ENCODE data around the gene ZDHHC8. TPM values are rescaled to one million over a fixed set of nuclear protein-coding genes. Genes with fewer than 3 reads are reported as not detected.

ZDHHC8 gene
- total RNA-seq, 1 donor from 2014 or later: 108 TPM

DNA sequence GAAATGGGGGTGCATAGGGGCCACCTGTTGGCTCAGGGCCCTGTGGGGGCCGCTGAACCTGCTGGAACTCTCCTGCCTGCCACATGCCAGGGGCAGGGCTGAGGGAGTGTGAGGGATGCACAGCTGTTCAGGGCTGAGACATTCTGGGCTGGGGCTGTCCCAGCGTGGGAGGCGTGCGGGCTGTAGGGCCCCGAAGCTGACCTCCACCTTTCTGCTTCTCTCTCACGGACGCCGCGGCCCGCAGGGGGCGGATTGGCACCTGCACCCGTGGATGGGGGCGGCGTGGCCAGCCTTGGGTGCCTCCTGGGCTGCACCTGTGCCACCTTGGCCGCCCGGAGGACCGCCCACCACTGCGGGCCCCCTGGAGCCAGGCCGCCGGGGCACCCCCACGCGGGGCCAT is 15.2 kb downstream of the ZDHHC8 start:
- no peaks in the 10 kb centered on the region for H3K9me3 Mint-ChIP-seq (ENCODE audit: unreplicated experiment)
- peaks cover 2% of the 10 kb centered on the region for H3K36me3 Mint-ChIP-seq (ENCODE audit: unreplicated experiment)
- no peak overlapping the region for H3K4me3 Mint-ChIP-seq (ENCODE audit: unreplicated experiment)
- no peak overlapping the region for H3K27ac Mint-ChIP-seq (ENCODE audit: unreplicated experiment)
- TF ChIP-seq, protein P1, sequence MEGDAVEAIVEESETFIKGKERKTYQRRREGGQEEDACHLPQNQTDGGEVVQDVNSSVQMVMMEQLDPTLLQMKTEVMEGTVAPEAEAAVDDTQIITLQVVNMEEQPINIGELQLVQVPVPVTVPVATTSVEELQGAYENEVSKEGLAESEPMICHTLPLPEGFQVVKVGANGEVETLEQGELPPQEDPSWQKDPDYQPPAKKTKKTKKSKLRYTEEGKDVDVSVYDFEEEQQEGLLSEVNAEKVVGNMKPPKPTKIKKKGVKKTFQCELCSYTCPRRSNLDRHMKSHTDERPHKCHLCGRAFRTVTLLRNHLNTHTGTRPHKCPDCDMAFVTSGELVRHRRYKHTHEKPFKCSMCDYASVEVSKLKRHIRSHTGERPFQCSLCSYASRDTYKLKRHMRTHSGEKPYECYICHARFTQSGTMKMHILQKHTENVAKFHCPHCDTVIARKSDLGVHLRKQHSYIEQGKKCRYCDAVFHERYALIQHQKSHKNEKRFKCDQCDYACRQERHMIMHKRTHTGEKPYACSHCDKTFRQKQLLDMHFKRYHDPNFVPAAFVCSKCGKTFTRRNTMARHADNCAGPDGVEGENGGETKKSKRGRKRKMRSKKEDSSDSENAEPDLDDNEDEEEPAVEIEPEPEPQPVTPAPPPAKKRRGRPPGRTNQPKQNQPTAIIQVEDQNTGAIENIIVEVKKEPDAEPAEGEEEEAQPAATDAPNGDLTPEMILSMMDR (IDR thresholded peaks at IDR 0.05): no peak
- H3K4me1 Mint-ChIP-seq (ENCODE audit: unreplicated experiment): peaks cover 4% of the 10 kb centered on the region
- no peak for DNase-seq (ENCODE audit: extremely low spot score, unreplicated experiment)
- no peaks in the 10 kb centered on the region for H3K27me3 Mint-ChIP-seq (ENCODE audit: unreplicated experiment)

DNA sequence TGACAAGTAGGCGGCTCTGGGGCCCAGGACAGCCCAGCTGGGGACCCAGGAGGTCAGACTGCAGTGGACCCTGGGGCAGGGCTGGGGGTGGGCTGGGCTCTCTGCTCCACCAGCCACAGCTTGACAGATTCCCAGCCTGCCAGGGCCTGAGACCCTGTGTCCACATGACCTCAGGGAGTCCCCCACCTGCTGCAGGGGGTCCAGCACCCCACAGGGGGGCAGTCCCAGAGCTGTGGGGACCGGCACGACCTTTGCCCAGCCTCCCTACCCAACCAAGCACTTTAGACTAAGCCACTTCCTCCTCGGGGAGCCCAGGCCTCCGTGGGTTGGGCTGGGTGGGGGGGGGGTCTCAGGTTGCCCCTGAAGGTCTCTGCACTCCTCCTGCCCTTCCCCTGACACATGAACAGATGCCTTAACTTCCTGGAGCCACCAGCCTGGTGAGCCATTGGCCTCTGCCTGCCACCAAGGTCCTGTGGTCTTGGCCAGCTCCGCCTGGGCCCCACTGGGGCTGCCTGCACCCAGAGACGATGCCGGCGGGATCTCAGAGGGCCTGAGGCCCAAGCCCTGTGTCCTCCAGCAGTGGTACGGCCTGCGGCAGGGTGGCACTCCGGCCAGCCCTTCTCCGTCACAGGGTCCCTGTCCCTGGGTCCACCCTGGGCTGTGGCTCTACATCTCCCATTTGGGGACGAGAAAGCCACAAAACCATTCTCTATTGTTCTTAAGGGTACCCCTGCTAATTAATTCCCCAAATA is 15.8 kb downstream of the ZDHHC8 start:
- Mint-ChIP-seq H3K4me3 (ENCODE audit: unreplicated experiment) (no peak overlapping the region), H3K36me3 (ENCODE audit: unreplicated experiment) (peaks cover 2% of the 10 kb centered on the region), H3K9me3 (ENCODE audit: unreplicated experiment) (no peaks in the 10 kb centered on the region), H3K4me1 (ENCODE audit: unreplicated experiment) (no peaks in the 10 kb centered on the region), H3K27me3 (ENCODE audit: unreplicated experiment) (no peaks in the 10 kb centered on the region), H3K27ac (ENCODE audit: unreplicated experiment) (no peak overlapping the region)
- DNase-seq (ENCODE audit: extremely low spot score, unreplicated experiment): no peak
- TF ChIP-seq, protein P1 (IDR thresholded peaks at IDR 0.05): no peak

DNA sequence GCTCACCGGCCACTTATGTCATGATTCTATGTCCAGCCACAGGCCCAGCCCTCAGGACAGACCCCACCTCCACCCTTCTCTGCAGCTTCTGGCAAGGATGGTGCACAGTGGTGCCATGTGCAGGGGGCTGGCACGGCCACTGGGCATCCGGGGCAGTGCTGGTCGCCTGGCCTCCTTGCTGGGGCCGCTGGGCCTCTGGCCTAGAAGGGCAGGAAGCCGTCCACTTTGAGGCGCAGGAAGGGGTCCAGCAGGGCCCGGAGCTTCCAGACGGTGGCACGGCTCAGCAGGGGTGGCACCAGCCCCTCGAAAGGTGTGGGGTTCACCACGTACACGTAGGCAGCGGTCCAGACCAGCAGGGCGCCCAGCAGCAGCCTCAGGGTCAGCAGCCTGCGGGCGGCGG is 16.8 kb downstream of the ZDHHC8 start:
- H3K4me1 Mint-ChIP-seq (ENCODE audit: unreplicated experiment): no peaks in the 10 kb centered on the region
- H3K27ac Mint-ChIP-seq (ENCODE audit: unreplicated experiment): no peak overlapping the region
- H3K4me3 Mint-ChIP-seq (ENCODE audit: unreplicated experiment): no peak overlapping the region
- no peaks in the 10 kb centered on the region for H3K9me3 Mint-ChIP-seq (ENCODE audit: unreplicated experiment)
- TF ChIP-seq, protein P1 (IDR thresholded peaks at IDR 0.05): no peak
- no peak for DNase-seq (ENCODE audit: extremely low spot score, unreplicated experiment)
- H3K36me3 Mint-ChIP-seq (ENCODE audit: unreplicated experiment): peaks cover 2% of the 10 kb centered on the region
- no peaks in the 10 kb centered on the region for H3K27me3 Mint-ChIP-seq (ENCODE audit: unreplicated experiment)

- DNase-seq (ENCODE audit: extremely low spot score, unreplicated experiment): no peak
- TF ChIP-seq, protein P1 (IDR thresholded peaks at IDR 0.05): no peak
- Mint-ChIP-seq H3K4me1 (ENCODE audit: unreplicated experiment) (peaks cover 7% of the 10 kb centered on the region), H3K36me3 (ENCODE audit: unreplicated experiment) (no peaks in the 10 kb centered on the region), H3K9me3 (ENCODE audit: unreplicated experiment) (no peaks in the 10 kb centered on the region), H3K27ac (ENCODE audit: unreplicated experiment) (no peak overlapping the region), H3K27me3 (ENCODE audit: unreplicated experiment) (no peaks in the 10 kb centered on the region), H3K4me3 (ENCODE audit: unreplicated experiment) (no peak overlapping the region)
Measured at GRCh38 chr22:20149257-20150250, 17.9 kb downstream of the ZDHHC8 start.
